CD14-positive monocyte (primary cell): ENCODE measurements around the gene GTPBP4. TPM values are rescaled to one million over a fixed set of nuclear protein-coding genes. Genes with fewer than 3 reads are reported as not detected.

Source experiments
- DNase-seq, 3 donors: peaks; one replicate each; pipeline ENCODE4 v3.0.0-alpha.2; 2011 to 2022
- H2AFZ ChIP-seq: 2 replicates; pipeline ENCODE4 v1.6.0; 2012; ENCODE audit warnings: mild to moderate bottlenecking, low read depth, low read length, inconsistent platforms; ENCODE audit not compliant: insufficient read depth, poor library complexity, severe bottlenecking
- H3K27ac ChIP-seq, 2 donors: 1 replicate in 1 of 2; 2 replicates in 1 of 2; pipeline ENCODE4 v1.5.1; 2012 to 2013; ENCODE audit warnings: low read length in 2 of 2, control low read depth in 1 of 2, inconsistent platforms in 1 of 2, low read depth in 1 of 2, mild to moderate bottlenecking in 1 of 2
- H3K27me3 ChIP-seq, 2 donors: one replicate each; pipeline versions ENCODE4 v1.6.0 to v1.6.1; 2011 to 2013; ENCODE audit warnings: low read length in 2 of 2; ENCODE audit not compliant: control insufficient read depth in 2 of 2, insufficient read depth in 2 of 2
- H3K36me3 ChIP-seq, 2 donors: replicated peaks in 1 of 2; 1 replicate in 1 of 2; 2 replicates in 1 of 2; pipeline versions ENCODE4 v1.5.1 to v1.6.1; 2012 to 2013; ENCODE audit warnings: low read length in 2 of 2, control low read depth in 1 of 2, inconsistent platforms in 1 of 2, mild to moderate bottlenecking in 1 of 2; ENCODE audit not compliant: insufficient read depth in 2 of 2, control insufficient read depth in 1 of 2
- H3K4me1 ChIP-seq, 2 donors: 1 replicate in 1 of 2; 2 replicates in 1 of 2; pipeline versions ENCODE4 v1.5.1 to v1.6.1; 2012 to 2013; ENCODE audit warnings: low read length in 2 of 2, control low read depth in 1 of 2, inconsistent platforms in 1 of 2, mild to moderate bottlenecking in 1 of 2, moderate library complexity in 1 of 2; ENCODE audit not compliant: insufficient read depth in 2 of 2, control insufficient read depth in 1 of 2
- H3K4me2 ChIP-seq: replicated peaks from 2 replicates; pipeline ENCODE3; 2012; ENCODE audit warnings: low read length, moderate library complexity, mild to moderate bottlenecking; ENCODE audit not compliant: poor library complexity, severe bottlenecking; ENCODE audit errors: extremely low read depth
- H3K4me3 ChIP-seq, 3 experiments: fragments of 200-600 bp in 1 of 3; sonication (generic) in 1 of 3; replicated peaks in 1 of 3; 1 replicate in 2 of 3; 2 replicates in 1 of 3; pipeline ENCODE4 v1.5.1; 2011 to 2013; ENCODE audit warnings: low read length in 3 of 3, mild to moderate bottlenecking in 3 of 3, control low read depth in 2 of 3, low read depth in 2 of 3, inconsistent platforms in 1 of 3, moderate library complexity in 1 of 3
- H3K79me2 ChIP-seq: 2 replicates; pipeline ENCODE4 v1.6.0; 2012; ENCODE audit warnings: mild to moderate bottlenecking, control low read depth, inconsistent platforms, low read length, moderate library complexity; ENCODE audit not compliant: insufficient read depth
- H3K9ac ChIP-seq: 2 replicates; pipeline ENCODE4 v1.6.0; 2017; ENCODE audit warnings: low read length, mild to moderate bottlenecking; ENCODE audit not compliant: insufficient read depth, poor library complexity, severe bottlenecking
- H3K9me3 ChIP-seq, 2 donors: replicated peaks in 1 of 2; 1 replicate in 1 of 2; 2 replicates in 1 of 2; pipeline versions ENCODE4 v1.5.1 to v1.6.1; 2012 to 2013; ENCODE audit warnings: low read length in 2 of 2, control low read depth in 1 of 2; ENCODE audit not compliant: control insufficient read depth in 1 of 2, insufficient read depth in 1 of 2
- H4K20me1 ChIP-seq: 2 replicates; pipeline ENCODE4 v1.6.0; 2012; ENCODE audit warnings: mild to moderate bottlenecking, low read length, control low read depth, moderate library complexity; ENCODE audit not compliant: insufficient read depth
- H3K27ac Mint-ChIP-seq, 7 donors: one replicate each; pipeline ENCODE4 v1.8.0; 2020; ENCODE audit warnings: mild to moderate bottlenecking in 7 of 7, mixed read lengths in 7 of 7, moderate library complexity in 6 of 7, inconsistent platforms in 2 of 7
- H3K27me3 Mint-ChIP-seq, 3 donors: one replicate each; pipeline ENCODE4 v1.8.0; 2021 to 2022; ENCODE audit warnings: low read depth in 3 of 3, mild to moderate bottlenecking in 3 of 3, mixed read lengths in 3 of 3, moderate library complexity in 3 of 3, inconsistent platforms in 1 of 3
- H3K36me3 Mint-ChIP-seq, 2 donors: one replicate each; pipeline ENCODE4 v1.8.0; 2020; ENCODE audit warnings: mixed read lengths in 2 of 2, inconsistent platforms in 1 of 2, mild to moderate bottlenecking in 1 of 2
- H3K4me1 Mint-ChIP-seq: one replicate; pipeline ENCODE4 v1.8.0; 2020; ENCODE audit warnings: mild to moderate bottlenecking, mixed read lengths
- H3K4me3 Mint-ChIP-seq, 2 donors: one replicate each; pipeline ENCODE4 v1.8.0; 2020; ENCODE audit warnings: mild to moderate bottlenecking in 2 of 2, mixed read lengths in 2 of 2, moderate library complexity in 1 of 2
- H3K9me3 Mint-ChIP-seq, 7 donors: one replicate each; pipeline ENCODE4 v1.8.0; 2020 to 2022; ENCODE audit warnings: mixed read lengths in 7 of 7, mild to moderate bottlenecking in 6 of 7, moderate library complexity in 6 of 7, inconsistent platforms in 2 of 7
- CTCF ChIP-seq: fragments of 200-600 bp; IDR thresholded peaks from one replicate; pipeline ENCODE4 v1.8.0; 2022; ENCODE audit warnings: antibody characterized with exemption, mild to moderate bottlenecking
- WGBS: methylation state at CpG from one replicate; pipeline ENCODE4 v1.1.5; 2013; ENCODE audit warnings: missing lambda C conversion rate; ENCODE audit not compliant: insufficient coverage; 5-methylcytosine and 5-hydroxymethylcytosine counted together
- intact Hi-C, 2 donors: fragments of 100-400 bp; cut with micrococcal nuclease; formaldehyde crosslinking; loops; one replicate each; pipeline versions ENCODE4 v1.15.0 to v1.15.1; 2023
- polyA plus RNA-seq, 3 donors: library from polyadenylated mRNA; depleted of rRNA in 1 of 3; unstranded in 2 of 3; stranded (reverse) in 1 of 3; fragments of 300-500 nt in 2 of 3; fragments of >200 nt in 1 of 3; fragmentation: Illumina TruSeq in 2 of 3; gene quantifications; 1 replicate in 2 of 3; 2 replicates in 1 of 3; pipeline ENCODE4 v1.2.3, GENCODE V29; 2012 to 2021

The GTPBP4 gene
- polyA plus RNA-seq, 3 donors: 9.9 to 16.1 (median 12.2) TPM

GRCh38 chr10:1025683-1026082 lies 37.4 kb downstream of the GTPBP4 start, which contains the start of gene IDI2:
TSS of gene IDI2 (minus strand) at chr10:1025859. CDS start at chr10:1024723, 1,136 bp downstream.
- H3K27me3 ChIP-seq: no peaks in the 10 kb centered on the region
- no peak within 1 kb of the TSS for H2AFZ ChIP-seq
- Mint-ChIP-seq H3K27me3 (no peaks in the 10 kb centered on the region), H3K4me1 (no peaks in the 10 kb centered on the region), H3K27ac (no peak within 1 kb of the TSS), H3K36me3 (peaks cover under 1 to 5% of the 10 kb centered on the region in 2 donors), H3K4me3 (no peak within 1 kb of the TSS), H3K9me3 (peaks cover 0 to 4% (median 0%) of the 10 kb centered on the region in 7 donors)
- H3K36me3 ChIP-seq: peaks cover 0 to under 1% of the 10 kb centered on the region in 2 donors
- H4K20me1 ChIP-seq: no peaks in the 10 kb centered on the region
- no peak within 1 kb of the TSS for H3K4me2 ChIP-seq
- H3K9ac ChIP-seq: no peak within 1 kb of the TSS
- no peak within 1 kb of the TSS for H3K27ac ChIP-seq
- intact Hi-C loops: no loop called here
- H3K9me3 ChIP-seq: no peaks in the 10 kb centered on the region
- no peak within 1 kb of the TSS for H3K4me3 ChIP-seq
- no peak for TF ChIP-seq CTCF
- DNase-seq: no peak
- no peaks in the 10 kb centered on the region for H3K4me1 ChIP-seq
- H3K79me2 ChIP-seq: no peaks in the 10 kb centered on the region
- no CpG with 5 or more reads among the region's 1 CpG for WGBS

GRCh38 chr10:1026578-1026977 lies 38.3 kb downstream of the GTPBP4 start:
- Mint-ChIP-seq H3K9me3 (peaks cover 0 to under 1% (median 0%) of the 10 kb centered on the region in 7 donors), H3K36me3 (peaks cover 0 to under 1% of the 10 kb centered on the region in 2 donors), H3K27ac (no peak overlapping the region), H3K4me3 (no peak overlapping the region), H3K4me1 (no peaks in the 10 kb centered on the region), H3K27me3 (no peaks in the 10 kb centered on the region)
- H2AFZ ChIP-seq: no peak overlapping the region
- H3K36me3 ChIP-seq: no peaks in the 10 kb centered on the region
- H4K20me1 ChIP-seq: no peaks in the 10 kb centered on the region
- TF ChIP-seq CTCF: no peak
- no peaks in the 10 kb centered on the region for H3K9me3 ChIP-seq
- no peaks in the 10 kb centered on the region for H3K27me3 ChIP-seq
- no peaks in the 10 kb centered on the region for H3K4me1 ChIP-seq
- no peak overlapping the region for H3K27ac ChIP-seq
- no CpG with 5 or more reads among the region's 6 CpGs for WGBS
- no peak overlapping the region for H3K9ac ChIP-seq
- H3K79me2 ChIP-seq: no peaks in the 10 kb centered on the region
- no peak overlapping the region for H3K4me3 ChIP-seq
- DNase-seq: no peak
- intact Hi-C loops: no loop called here
- H3K4me2 ChIP-seq: no peak overlapping the region
